Mucosa of rectum (tissue), 2 donors: ENCODE measurements around the gene RNASEL.

Source experiments
- H3K27ac ChIP-seq, 2 donors: one replicate each; pipeline ENCODE4 v1.7.0; 2013; ENCODE audit warnings: inconsistent platforms in 2 of 2, low read depth in 2 of 2, low read length in 2 of 2
- H3K27me3 ChIP-seq, 2 donors: one replicate each; pipeline ENCODE4 v1.7.0; 2013; ENCODE audit warnings: low read length in 2 of 2; ENCODE audit not compliant: control insufficient read depth in 2 of 2, insufficient read depth in 2 of 2
- H3K36me3 ChIP-seq, 2 donors: one replicate each; pipeline ENCODE4 v1.7.0; 2013; ENCODE audit warnings: low read length in 2 of 2; ENCODE audit not compliant: control insufficient read depth in 2 of 2, insufficient read depth in 2 of 2
- H3K4me1 ChIP-seq, 2 donors: one replicate each; pipeline ENCODE4 v1.7.0; 2013; ENCODE audit warnings: low read length in 2 of 2, mild to moderate bottlenecking in 1 of 2; ENCODE audit not compliant: control insufficient read depth in 2 of 2, insufficient read depth in 2 of 2
- H3K4me3 ChIP-seq, 2 donors: one replicate each; pipeline ENCODE4 v1.7.0; 2013; ENCODE audit warnings: low read length in 2 of 2
- H3K9ac ChIP-seq, 2 donors: one replicate each; pipeline ENCODE4 v1.7.0; 2013; ENCODE audit warnings: low read length in 2 of 2, low read depth in 1 of 2, mild to moderate bottlenecking in 1 of 2
- H3K9me3 ChIP-seq, 2 donors: one replicate each; pipeline ENCODE4 v1.7.0; 2013; ENCODE audit warnings: low read length in 2 of 2; ENCODE audit not compliant: control insufficient read depth in 2 of 2
- donor health status: healthy.
- donor health status: Normal muscosa, but diverticular disease.

The RNASEL gene

DNA sequence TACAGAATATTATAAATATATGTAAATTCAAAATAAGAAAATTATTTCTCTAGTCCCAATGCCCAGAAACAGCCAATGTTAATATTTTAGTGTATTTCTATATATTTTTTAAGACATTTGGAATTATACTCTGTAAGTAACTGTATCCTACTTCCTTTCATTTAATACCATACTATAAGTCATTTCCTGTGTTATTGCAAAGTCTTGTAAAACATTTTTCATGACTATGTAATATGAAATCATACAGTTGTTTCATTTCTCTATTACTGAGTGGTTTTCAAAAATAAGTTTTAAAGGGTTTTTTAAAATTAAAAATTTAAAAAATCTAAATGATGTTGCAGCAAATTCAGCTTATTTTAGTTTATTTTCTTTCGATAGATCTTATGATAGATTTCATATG lies 2.0 kb downstream of the RNASEL start:
- Histone ChIP-seq H3K4me3 (no peak overlapping the region), H3K27me3 (no peaks in the 10 kb centered on the region), H3K4me1 (peaks cover 9 to 12% of the 10 kb centered on the region in 2 donors), H3K9me3 (no peaks in the 10 kb centered on the region), H3K9ac (no peak overlapping the region), H3K27ac (no peak overlapping the region), H3K36me3 (peaks cover 13 to 15% of the 10 kb centered on the region in 2 donors)

DNA sequence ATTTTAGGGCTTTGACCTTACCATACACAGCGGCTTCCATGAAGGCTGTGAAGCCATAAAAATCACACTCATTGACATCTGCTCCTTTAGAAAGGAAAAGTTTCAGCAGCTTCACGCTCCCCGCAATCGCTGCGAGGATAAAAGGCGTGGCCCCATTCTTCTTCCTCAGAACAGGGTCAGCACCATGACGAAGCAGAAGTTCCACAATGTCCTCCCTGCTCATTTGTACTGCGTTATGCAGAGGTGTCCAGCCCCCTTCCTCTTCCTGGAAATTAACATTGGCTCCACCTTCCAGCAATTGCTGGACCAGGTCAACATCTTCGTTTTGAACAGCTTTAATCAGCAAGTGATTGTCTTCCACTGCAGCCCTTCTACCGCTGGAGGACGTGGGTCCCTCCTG lies 2.7 kb downstream of the RNASEL start:
- Histone ChIP-seq H3K4me1 (peaks cover 9 to 12% of the 10 kb centered on the region in 2 donors), H3K27me3 (no peaks in the 10 kb centered on the region), H3K27ac (no peak overlapping the region), H3K9me3 (no peaks in the 10 kb centered on the region), H3K4me3 (no peak overlapping the region), H3K9ac (no peak overlapping the region), H3K36me3 (peaks cover 17 to 20% of the 10 kb centered on the region in 2 donors)

DNA sequence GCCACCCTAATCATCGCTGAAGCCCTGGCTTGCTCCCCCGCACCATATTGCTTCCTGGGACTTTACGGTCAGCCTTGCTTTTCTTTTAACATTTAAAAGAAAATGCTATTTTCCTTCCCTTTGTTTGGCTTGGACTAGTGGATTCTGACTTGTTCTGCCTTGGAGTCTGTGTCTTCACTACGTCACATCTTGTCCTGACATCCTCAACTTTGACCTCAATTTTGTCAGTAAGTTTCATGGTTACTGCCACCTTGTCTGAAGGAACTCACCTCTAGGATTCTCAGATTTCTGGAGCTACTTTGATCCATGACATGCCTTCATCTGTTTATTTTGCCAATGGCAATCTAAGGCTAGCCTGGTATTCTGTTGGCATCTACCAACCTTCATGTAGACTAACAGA lies 4.3 kb downstream of the RNASEL start:
- Histone ChIP-seq H3K4me1 (peaks cover 9 to 12% of the 10 kb centered on the region in 2 donors), H3K27ac (no peak overlapping the region), H3K9me3 (no peaks in the 10 kb centered on the region), H3K36me3 (peaks cover 32 to 34% of the 10 kb centered on the region in 2 donors), H3K4me3 (no peak overlapping the region), H3K9ac (no peak overlapping the region), H3K27me3 (no peaks in the 10 kb centered on the region)

DNA sequence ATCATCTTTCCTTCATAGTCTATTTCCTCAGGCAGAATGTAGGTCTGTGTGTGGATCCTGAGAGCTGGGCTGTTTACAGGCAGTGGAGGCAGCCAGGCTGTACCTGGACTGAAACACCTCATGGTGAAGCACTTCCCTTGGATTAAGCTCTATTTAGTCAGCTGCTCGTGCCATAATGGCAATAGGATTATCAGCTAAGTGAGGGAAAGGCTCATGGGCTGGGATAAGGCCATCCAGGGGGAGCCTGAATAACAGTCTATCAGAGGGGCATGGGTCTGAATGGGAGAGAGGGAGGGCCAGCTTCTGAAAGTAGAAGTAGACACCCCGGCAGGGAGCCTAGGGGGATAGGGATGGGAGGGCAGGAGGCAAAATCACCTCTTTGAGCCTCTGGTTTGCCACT lies 8.3 kb downstream of the RNASEL start:
- Histone ChIP-seq H3K4me3 (no peak overlapping the region), H3K36me3 (peaks cover 44 to 46% of the 10 kb centered on the region in 2 donors), H3K4me1 (no peaks in the 10 kb centered on the region), H3K9me3 (no peaks in the 10 kb centered on the region), H3K27ac (no peak overlapping the region), H3K27me3 (no peaks in the 10 kb centered on the region), H3K9ac (no peak overlapping the region)

DNA sequence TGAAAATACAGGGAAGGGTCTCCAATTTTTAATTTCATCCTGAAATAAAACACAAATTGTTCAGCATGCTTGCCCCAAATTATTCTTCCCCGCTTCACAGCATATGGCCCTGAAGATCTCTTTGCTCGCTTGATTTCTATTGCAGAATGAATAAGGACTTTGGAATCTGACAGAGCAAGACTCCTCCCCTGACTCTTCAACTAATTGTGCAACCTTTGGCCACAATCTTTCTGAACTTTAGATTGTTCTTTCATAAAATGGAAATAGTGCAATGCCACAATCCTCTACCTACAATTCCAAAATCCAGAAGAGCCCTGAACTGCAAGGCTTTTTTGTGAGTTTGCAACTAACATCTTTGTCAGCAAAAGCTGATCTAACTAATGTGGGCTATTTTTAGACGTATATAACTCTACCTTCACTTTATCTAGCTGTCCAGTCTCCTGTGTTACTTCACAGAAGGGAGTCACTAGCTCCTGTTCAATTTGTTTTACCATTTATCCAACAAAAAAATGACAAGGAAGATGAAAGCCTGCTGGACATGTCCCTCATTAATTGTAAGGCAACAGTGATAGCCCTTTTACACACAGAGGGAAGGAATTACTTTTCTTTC lies 13.4 kb downstream of the RNASEL start:
- peaks cover 39 to 47% of the 10 kb centered on the region in 2 donors for H3K36me3 ChIP-seq
- no peak overlapping the region for H3K4me3 ChIP-seq
- no peaks in the 10 kb centered on the region for H3K4me1 ChIP-seq
- no peaks in the 10 kb centered on the region for H3K9me3 ChIP-seq
- no peak overlapping the region for H3K9ac ChIP-seq
- no peaks in the 10 kb centered on the region for H3K27me3 ChIP-seq
- H3K27ac ChIP-seq: no peak overlapping the region

DNA sequence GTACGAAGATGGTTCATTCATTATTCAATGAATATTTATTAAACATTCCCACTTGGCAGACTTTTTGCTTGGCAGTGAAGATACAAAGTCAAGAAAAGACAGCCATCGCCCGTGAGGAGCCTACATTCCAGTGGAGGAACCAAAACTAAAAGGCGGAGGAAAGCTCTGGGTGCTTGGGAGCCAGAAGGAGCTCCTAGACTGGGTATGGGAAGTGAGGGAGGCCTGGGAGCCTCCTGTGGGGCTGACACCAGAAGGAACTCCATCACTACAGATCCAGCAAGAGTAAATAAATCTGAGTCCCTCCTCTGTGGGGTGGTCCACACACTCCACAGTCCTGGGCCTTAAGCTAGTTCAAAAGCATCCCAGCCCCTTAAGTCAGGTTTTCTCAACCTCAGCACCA lies 14.9 kb downstream of the RNASEL start:
- Histone ChIP-seq H3K9ac (no peak overlapping the region), H3K36me3 (peaks cover 24 to 32% of the 10 kb centered on the region in 2 donors), H3K27ac (no peak overlapping the region), H3K4me3 (no peak overlapping the region), H3K4me1 (no peaks in the 10 kb centered on the region), H3K27me3 (no peaks in the 10 kb centered on the region), H3K9me3 (no peaks in the 10 kb centered on the region)

DNA sequence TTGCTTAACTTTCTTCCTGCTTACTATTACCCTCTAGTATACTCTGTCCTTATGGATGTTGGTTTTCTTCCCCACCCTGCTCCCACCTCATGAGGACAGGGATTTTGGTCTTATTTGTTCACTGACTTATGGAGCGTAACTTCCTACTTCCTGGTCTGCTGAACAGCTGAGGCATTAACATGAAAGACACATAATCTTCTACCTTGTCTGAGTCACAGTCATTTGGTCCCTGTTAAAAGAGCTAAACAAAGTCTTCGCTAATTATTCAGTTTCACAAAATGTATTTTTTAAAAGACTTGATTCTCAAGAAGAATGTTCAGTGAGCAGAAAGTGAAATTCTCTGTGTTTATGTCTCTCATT lies 18.5 kb downstream of the RNASEL start:
- peaks cover 16 to 20% of the 10 kb centered on the region in 2 donors for H3K36me3 ChIP-seq
- H3K27ac ChIP-seq: no peak overlapping the region

DNA sequence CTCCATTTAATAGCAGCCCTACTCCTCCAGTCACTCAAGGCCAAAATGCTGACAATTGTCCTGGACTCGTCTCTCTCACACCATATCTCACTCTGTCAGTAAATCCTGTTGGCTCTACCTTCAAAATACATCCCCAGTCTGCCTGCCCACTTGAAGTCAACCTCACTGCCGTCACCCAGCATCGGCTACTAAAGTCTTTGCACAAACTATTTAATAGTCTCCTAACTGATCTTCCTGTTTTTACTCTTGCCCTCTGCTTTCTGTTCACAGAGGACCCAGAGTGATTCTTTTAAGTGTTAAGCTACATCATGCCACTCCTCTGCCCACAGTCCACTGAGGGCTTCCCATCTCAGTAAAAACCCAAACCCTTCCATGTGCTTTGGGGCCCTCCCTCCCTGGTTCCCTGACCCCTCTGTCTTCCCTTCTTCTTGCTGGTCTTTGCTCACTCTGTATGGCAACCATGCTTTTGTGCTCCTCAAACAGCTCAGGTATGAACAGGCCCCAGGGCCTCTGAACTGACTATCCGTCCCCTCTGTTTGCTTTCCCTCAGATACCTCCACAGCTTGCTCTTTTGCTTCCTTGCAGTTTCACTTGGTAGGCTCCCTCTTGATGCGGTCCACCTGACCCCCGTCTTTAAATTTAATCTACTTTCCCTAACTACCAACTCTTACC lies 19.0 kb downstream of the RNASEL start:
- Histone ChIP-seq H3K9me3 (no peaks in the 10 kb centered on the region), H3K4me1 (no peaks in the 10 kb centered on the region), H3K27ac (no peak overlapping the region), H3K36me3 (peaks cover 12 to 15% of the 10 kb centered on the region in 2 donors), H3K27me3 (no peaks in the 10 kb centered on the region), H3K4me3 (no peak overlapping the region), H3K9ac (no peak overlapping the region)

More for the DNA sequence above, 18.5 kb downstream of the RNASEL start:
- H3K9me3 ChIP-seq: no peaks in the 10 kb centered on the region
- no peaks in the 10 kb centered on the region for H3K4me1 ChIP-seq
- H3K9ac ChIP-seq: no peak overlapping the region
- H3K27me3 ChIP-seq: no peaks in the 10 kb centered on the region
- no peak overlapping the region for H3K4me3 ChIP-seq

DNA sequence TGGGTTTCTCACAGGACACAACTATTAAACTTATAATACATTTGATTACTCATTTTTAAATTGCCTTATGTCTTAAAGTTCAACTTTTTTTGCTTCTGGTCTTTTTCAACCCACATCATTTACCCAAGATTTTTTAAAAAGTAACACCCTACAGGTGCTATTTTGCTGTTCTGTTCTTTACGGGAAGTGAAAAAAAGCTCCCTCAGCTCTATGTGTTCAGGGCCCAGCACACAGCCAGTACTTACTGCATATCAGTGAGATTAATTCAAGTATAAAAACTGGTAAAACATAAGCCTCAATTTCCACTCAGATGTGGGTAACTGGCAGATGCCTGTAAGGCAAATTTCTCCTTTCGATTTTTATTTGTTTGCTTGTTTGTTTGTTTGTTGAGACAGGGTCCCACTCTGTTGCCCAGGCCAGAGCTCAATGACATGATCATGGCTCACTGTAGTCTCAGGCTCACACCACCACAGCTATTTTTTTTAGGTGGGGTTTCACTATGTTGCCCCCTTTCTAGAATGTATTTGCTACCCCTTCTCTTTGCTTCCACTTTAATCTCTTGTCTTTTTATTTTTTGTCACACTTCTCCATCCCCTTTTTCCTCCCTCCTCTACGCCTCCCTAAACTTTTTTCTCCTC lies 20.3 kb downstream of the RNASEL start:
- Histone ChIP-seq H3K9me3 (no peaks in the 10 kb centered on the region), H3K27ac (no peak overlapping the region), H3K27me3 (no peaks in the 10 kb centered on the region), H3K4me3 (no peak overlapping the region), H3K36me3 (peaks cover 4% of the 10 kb centered on the region in 2 donors), H3K9ac (no peak overlapping the region), H3K4me1 (no peaks in the 10 kb centered on the region)

DNA sequence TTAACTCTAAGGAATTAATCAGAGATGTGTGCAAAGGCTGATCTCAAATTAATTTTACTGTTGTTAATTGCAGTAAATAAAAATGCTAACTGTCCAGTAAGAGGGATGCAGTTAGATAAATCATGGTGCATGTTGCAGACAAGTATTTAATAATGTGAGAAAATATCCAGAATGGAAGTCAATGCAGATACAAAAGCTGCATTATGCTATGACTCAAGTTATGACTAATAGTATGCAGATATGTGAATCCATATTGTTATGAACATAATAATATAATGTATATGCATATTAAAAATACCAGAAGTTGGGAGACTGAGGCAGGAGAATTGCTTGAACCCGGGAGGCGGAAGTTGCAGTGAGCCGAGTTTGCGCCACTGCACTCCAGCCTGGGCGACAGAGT lies 21.4 kb downstream of the RNASEL start:
- H3K27ac ChIP-seq: no peak overlapping the region
- H3K9me3 ChIP-seq: no peaks in the 10 kb centered on the region
- no peaks in the 10 kb centered on the region for H3K4me1 ChIP-seq
- H3K36me3 ChIP-seq: peaks cover 0 to under 1% of the 10 kb centered on the region in 2 donors
- no peak overlapping the region for H3K9ac ChIP-seq
- no peaks in the 10 kb centered on the region for H3K27me3 ChIP-seq
- H3K4me3 ChIP-seq: no peak overlapping the region
